Measurements from ENCODE around the gene ARPC1B.
A peak's percentile ranks its signal among the peaks of the same experiment; 100 is the strongest.

ARPC1B gene

DNA sequence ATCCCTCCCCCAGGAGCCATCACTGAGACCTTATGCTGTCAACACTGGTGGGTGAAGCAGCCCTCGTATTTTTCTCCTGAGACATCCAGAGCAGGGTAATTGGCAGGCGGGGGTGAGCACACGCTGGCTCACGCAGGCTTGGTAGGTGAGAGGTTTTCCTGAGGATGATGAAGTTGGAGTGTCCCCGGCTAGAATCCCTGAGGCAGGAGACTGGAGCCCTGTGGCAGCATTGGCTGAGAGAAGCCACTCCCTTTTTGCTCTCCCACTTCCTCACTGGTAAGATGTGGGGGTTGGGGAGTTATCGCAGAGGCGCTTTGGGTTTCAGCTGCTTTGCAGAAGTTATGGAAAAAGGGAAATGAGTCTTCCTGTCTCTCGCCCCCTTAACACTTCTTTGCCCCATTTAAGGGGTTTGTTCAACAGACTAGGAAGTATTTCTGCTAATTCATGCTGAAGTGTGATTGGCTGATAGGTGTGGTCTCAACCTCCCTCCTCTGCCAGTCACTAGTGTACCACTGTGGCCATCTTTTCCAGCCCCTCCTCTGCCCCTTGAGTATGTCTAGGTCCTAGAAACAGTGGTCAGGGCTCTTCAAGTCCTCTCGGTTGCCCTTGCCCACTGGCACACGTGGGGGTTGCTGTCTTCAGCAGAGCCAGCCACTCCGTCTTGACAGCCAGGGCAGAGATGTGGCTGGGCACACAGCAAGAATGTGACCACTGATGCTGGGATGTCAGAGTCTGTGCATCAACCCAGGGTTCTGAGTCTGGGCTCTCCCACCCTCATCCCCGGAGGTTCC is 5.7 kb downstream of the ARPC1B start:
- DNase-seq (ENCODE audit: low spot score) = no peak
- peak overlapping the region; percentile 51 for H3K4me3 ChIP-seq
- TF ChIP-seq, protein P1, sequence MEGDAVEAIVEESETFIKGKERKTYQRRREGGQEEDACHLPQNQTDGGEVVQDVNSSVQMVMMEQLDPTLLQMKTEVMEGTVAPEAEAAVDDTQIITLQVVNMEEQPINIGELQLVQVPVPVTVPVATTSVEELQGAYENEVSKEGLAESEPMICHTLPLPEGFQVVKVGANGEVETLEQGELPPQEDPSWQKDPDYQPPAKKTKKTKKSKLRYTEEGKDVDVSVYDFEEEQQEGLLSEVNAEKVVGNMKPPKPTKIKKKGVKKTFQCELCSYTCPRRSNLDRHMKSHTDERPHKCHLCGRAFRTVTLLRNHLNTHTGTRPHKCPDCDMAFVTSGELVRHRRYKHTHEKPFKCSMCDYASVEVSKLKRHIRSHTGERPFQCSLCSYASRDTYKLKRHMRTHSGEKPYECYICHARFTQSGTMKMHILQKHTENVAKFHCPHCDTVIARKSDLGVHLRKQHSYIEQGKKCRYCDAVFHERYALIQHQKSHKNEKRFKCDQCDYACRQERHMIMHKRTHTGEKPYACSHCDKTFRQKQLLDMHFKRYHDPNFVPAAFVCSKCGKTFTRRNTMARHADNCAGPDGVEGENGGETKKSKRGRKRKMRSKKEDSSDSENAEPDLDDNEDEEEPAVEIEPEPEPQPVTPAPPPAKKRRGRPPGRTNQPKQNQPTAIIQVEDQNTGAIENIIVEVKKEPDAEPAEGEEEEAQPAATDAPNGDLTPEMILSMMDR (IDR thresholded peaks at IDR 0.05) = no peak
- peak overlapping the region; percentile 81 to 84 for H3K27ac ChIP-seq

DNA sequence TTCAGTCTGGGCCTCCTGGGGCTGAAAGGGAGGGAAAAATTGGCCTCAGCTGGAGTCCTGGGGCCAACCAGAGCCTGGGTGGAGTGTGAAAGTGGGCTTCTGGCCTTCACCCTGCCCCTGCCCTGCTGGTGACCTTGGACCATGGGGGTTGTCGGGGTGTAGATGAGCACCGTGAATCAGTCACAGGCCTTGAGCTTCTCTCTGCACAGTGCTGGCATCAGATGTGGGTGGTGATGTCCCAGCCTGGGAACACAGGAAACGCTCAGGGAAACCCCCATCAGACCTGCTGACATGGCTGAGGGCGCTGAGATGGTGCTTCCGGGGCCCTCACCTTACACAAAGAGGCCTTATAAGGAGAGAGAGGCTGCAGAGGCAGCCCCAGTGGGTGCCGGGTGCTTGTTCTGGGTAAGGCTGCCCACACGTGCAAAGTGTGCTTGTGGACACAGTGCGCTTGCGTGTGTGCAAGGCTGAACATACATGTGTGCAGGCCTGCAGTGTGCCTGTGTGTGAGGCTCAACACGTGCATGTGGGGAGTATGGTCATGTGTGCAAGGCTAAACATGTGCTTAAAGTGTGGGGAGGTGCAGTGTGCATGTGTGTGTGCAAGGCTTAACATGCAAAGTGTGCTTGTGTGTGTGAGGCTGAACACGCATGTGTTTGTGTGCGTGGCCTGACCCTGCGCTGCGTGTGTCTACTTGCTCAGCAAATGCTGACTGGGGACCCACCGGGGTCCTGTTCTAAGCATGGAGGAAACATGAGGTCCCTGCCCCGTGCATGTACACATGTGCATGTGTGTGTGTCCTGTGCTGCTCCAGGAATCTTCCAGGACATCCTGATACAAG is 6.5 kb downstream of the ARPC1B start:
- Histone ChIP-seq H3K4me3 (peak overlapping the region; percentile 51), H3K27ac (peak overlapping the region; percentile 81 to 84)
- TF ChIP-seq, protein P1 (IDR thresholded peaks at IDR 0.05) = no peak
- DNase-seq (ENCODE audit: low spot score) = no peak

DNA sequence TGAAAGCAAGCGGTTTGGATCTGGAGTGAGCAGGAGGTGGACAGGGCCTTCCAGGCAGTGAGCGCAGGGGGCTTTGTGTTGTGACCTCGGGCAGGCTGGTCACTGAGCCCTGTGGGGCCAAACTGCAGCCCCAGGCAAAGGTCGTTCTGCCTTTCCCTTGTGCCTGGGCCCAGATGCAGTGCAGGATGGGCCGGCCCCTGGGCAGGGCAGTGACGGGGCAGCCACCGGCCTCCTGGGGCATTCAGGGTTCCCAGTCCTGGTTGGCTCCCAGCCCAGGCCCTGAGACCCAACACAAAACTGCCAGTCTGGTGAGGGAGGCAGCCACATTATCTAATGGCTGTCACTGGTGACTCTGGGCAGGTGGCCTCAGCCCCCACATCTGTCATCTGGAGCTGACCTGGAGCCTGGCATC is 7.1 kb downstream of the ARPC1B start:
- no peak for DNase-seq (ENCODE audit: low spot score)
- TF ChIP-seq, protein P1 (IDR thresholded peaks at IDR 0.05) = no peak
- no peak overlapping the region for H3K4me3 ChIP-seq
- H3K27ac ChIP-seq = peak overlapping the region in 1 of 2 donors; percentile 84

DNA sequence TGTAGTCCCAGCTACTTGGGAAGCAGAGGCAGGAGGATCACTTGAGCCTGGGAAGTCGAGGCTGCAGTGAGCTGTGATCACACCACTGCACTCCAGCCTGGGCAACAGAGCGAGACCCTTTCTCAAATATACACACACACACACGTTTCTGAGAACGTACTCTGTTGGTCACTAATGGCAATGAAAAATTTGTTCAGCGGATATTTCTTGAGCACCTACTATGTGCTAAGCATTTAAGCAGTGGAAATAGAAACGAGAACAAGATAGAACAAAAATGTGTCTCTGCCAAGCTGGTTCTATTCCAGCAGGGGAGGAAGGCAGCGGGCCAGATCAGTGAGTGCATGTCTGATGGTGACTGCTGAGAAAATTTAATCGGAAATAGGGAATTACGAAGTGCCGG is 8.7 kb downstream of the ARPC1B start:
- DNase-seq (ENCODE audit: low spot score) = no peak
- H3K27ac ChIP-seq = no peak overlapping the region
- TF ChIP-seq, protein P1 (IDR thresholded peaks at IDR 0.05) = no peak
- H3K4me3 ChIP-seq = no peak overlapping the region

DNA sequence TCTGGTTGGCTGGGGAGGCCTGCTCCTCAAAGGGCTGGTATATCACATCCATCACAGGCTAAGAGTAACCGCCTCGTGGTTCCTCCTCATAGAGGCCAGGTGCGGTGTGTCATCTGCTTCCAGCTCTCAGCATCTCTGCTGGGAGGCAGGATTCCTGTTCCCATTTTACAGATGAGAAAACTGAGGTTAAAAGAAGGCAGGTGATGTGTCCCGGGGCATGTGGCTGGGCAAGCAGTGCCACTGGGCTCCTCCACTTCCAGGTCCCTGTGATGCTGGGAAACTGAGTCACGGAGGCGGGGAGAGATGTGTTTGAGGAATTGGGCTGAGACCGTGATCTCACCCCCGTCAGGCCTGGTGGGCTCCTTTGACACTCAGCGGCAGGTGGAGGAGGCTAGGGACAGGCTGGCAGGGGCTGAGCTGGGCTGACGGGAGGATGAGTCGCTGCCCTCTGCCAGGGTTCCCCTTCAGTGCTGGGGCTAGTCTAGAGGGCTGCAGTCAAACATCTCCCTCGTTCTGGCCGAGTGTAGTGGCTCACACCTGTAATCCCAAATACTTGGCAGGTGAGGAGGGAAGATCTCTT is 9.4 kb downstream of the ARPC1B start:
- Histone ChIP-seq H3K4me3 (no peak overlapping the region), H3K27ac (no peak overlapping the region)
- TF ChIP-seq, protein P1 (IDR thresholded peaks at IDR 0.05) = no peak
- DNase-seq (ENCODE audit: low spot score) = no peak

DNA sequence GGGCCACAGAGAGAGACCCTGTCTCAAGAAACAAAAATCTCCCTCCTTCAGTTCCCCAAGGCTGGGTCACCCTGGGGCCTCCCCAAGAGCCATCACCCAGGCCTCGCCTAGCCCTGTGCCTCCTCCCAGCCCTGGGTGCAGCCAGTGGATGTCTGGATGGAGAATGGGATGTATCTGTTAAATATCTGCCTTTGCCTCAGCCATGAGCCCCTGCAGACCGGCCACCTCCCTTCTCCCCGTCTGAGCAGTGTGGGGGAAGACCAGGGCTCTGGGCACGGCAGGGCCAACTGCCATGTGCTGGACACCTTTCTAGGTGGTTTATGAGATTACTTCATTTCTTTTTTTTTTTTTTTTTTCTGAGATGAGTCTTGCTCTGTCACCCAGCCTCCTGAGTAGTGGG is 10.0 kb downstream of the ARPC1B start:
- DNase-seq (ENCODE audit: low spot score) = no peak
- TF ChIP-seq, protein P1 (IDR thresholded peaks at IDR 0.05) = no peak
- Histone ChIP-seq H3K27ac (no peak overlapping the region), H3K4me3 (no peak overlapping the region)
